OCI-LY3 (cell line): ENCODE measurements around the gene TMA7.

Experiments used
- H2AFZ ChIP-seq: fragments of 200-600, 300-600 bp; shearing (Covaris generic); 2 replicates; pipeline ENCODE4 v1.6.0; 2014; ENCODE audit warnings: antibody characterized with exemption, low read depth, low read length
- H3K27ac ChIP-seq: fragments of 200-600, 300-600 bp; sonication (generic); 2 replicates; pipeline ENCODE4 v1.5.1; 2014; ENCODE audit warnings: mild to moderate bottlenecking, low read length, moderate library complexity, mixed read lengths
- H3K27me3 ChIP-seq: fragments of 200-600, 300-600 bp; sonication (generic); 2 replicates; pipeline ENCODE4 v1.6.1; 2014; ENCODE audit warnings: low read depth, low read length, mixed read lengths
- H3K36me3 ChIP-seq: fragments of 200-600, 300-600 bp; sonication (generic); replicated peaks from 2 replicates; pipeline ENCODE3; 2014; ENCODE audit warnings: low read depth, low read length, mixed read lengths
- H3K4me1 ChIP-seq: fragments of 300-600, 200-600 bp; sonication (generic); 2 replicates; pipeline ENCODE4 v1.6.1; 2014; ENCODE audit warnings: low read length, mixed read lengths
- H3K4me2 ChIP-seq: fragments of 200-600, 300-600 bp; sonication (generic); 2 replicates; pipeline ENCODE4 v1.6.1; 2014; ENCODE audit warnings: low read length, mixed read lengths
- H3K4me3 ChIP-seq: fragments of 300-600, 200-600 bp; sonication (generic); 2 replicates; pipeline ENCODE4 v1.5.1; 2014; ENCODE audit warnings: antibody characterized with exemption, mild to moderate bottlenecking, low read length, moderate library complexity
- H3K79me2 ChIP-seq: fragments of 300-600, 200-600 bp; shearing (Covaris generic); 2 replicates; pipeline ENCODE4 v1.6.1; 2014; ENCODE audit warnings: mild to moderate bottlenecking, low read length, mixed read lengths
- H3K9ac ChIP-seq: fragments of 300-600, 200-600 bp; shearing (Covaris generic); 2 replicates; pipeline ENCODE4 v1.6.0; 2014; ENCODE audit warnings: mild to moderate bottlenecking, low read length, moderate library complexity
- H3K9me3 ChIP-seq: fragments of 200-600, 300-600 bp; shearing (Covaris generic); 2 replicates; pipeline ENCODE4 v1.6.1; 2014; ENCODE audit warnings: low read length, mixed read lengths; ENCODE audit not compliant: insufficient read depth
- H4K20me1 ChIP-seq: fragments of 200-600, 300-600 bp; sonication (generic); 2 replicates; pipeline ENCODE4 v1.6.1; 2016; ENCODE audit warnings: low read length, mixed read lengths; ENCODE audit not compliant: insufficient read depth
- CTCF ChIP-seq: fragments of 200-600, 300-600 bp; sonication (generic); IDR thresholded peaks from 2 replicates; pipeline ENCODE4 v1.5.1; 2014; ENCODE audit warnings: antibody characterized with exemption, low read length, low read depth
- EZH2phosphoT487 ChIP-seq: fragments of 200-600 bp; shearing (Covaris generic); IDR thresholded peaks from 2 replicates; pipeline ENCODE4 v1.6.1; 2018; ENCODE audit warnings: antibody characterized with exemption, mixed run types, low read depth

TMA7 gene

GRCh38 chr3:48397767-48398681 is 42.0 kb upstream of the TMA7 start:
- TF ChIP-seq EZH2phosphoT487 (no peak), CTCF (no peak)
- no peaks in the 10 kb centered on the region for H3K36me3 ChIP-seq
- no peak overlapping the region for H3K4me3 ChIP-seq
- H3K27me3 ChIP-seq, result peaks cover 13% of the 10 kb centered on the region; the same call in 1 of the 2 replicates
- no peaks in the 10 kb centered on the region for H4K20me1 ChIP-seq
- no peaks in the 10 kb centered on the region for H3K79me2 ChIP-seq
- H2AFZ ChIP-seq, result no peak overlapping the region
- no peak overlapping the region for H3K27ac ChIP-seq
- H3K9me3 ChIP-seq, result no peaks in the 10 kb centered on the region
- H3K4me1 ChIP-seq, result no peaks in the 10 kb centered on the region
- no peak overlapping the region for H3K9ac ChIP-seq
- H3K4me2 ChIP-seq, result no peak overlapping the region

- peaks cover 13% of the 10 kb centered on the region; the same call in 1 of the 2 replicates for H3K27me3 ChIP-seq
- TF ChIP-seq CTCF (no peak), EZH2phosphoT487 (no peak)
- no peaks in the 10 kb centered on the region for H3K36me3 ChIP-seq
- no peak overlapping the region for H2AFZ ChIP-seq
- H4K20me1 ChIP-seq, result no peaks in the 10 kb centered on the region
- no peaks in the 10 kb centered on the region for H3K4me1 ChIP-seq
- H3K79me2 ChIP-seq, result no peaks in the 10 kb centered on the region
- H3K27ac ChIP-seq, result no peak overlapping the region
- H3K9ac ChIP-seq, result no peak overlapping the region
- no peak overlapping the region for H3K4me2 ChIP-seq
- H3K4me3 ChIP-seq, result no peak overlapping the region
- no peaks in the 10 kb centered on the region for H3K9me3 ChIP-seq
Measured at GRCh38 chr3:48398701-48399386, 41.2 kb upstream of the TMA7 start.

- H3K36me3 ChIP-seq, result no peaks in the 10 kb centered on the region
- no peaks in the 10 kb centered on the region for H3K9me3 ChIP-seq
- TF ChIP-seq CTCF (no peak), EZH2phosphoT487 (no peak)
- no peaks in the 10 kb centered on the region for H3K79me2 ChIP-seq
- H3K27me3 ChIP-seq, result peaks cover 13% of the 10 kb centered on the region; the same call in 1 of the 2 replicates
- H3K4me1 ChIP-seq, result no peaks in the 10 kb centered on the region
- no peak overlapping the region for H3K9ac ChIP-seq
- no peaks in the 10 kb centered on the region for H4K20me1 ChIP-seq
- H3K4me3 ChIP-seq, result no peak overlapping the region
- H3K27ac ChIP-seq, result no peak overlapping the region
- no peak overlapping the region for H3K4me2 ChIP-seq
- H2AFZ ChIP-seq, result no peak overlapping the region
Measured at GRCh38 chr3:48399387-48400172, 40.5 kb upstream of the TMA7 start.
